ENCODE results near the gene ZNF431. TPM values are rescaled to one million over a fixed set of nuclear protein-coding genes. Genes with fewer than 3 reads are reported as not detected.

Gene ZNF431
- total and polyA plus RNA-seq, 4 donors: 0.29 to 6.6 (median 1.5) TPM

GRCh38 chr19:21151460-21151859 lies 9.6 kb downstream of the ZNF431 start:
- H3K27me3 ChIP-seq (ENCODE audit: control insufficient read depth in 4 of 4, insufficient read depth in 4 of 4, low read length in 3 of 4): no peaks in the 10 kb centered on the region
- DNase-seq (ENCODE audit: low spot score): no peak
- H3K36me3 ChIP-seq (ENCODE audit: control insufficient read depth in 4 of 4, insufficient read depth in 3 of 4, low read depth in 1 of 4, low read length in 3 of 4): peaks cover 0 to 5% (median 0%) of the 10 kb centered on the region in 4 donors
- TF ChIP-seq REST (IDR thresholded peaks at IDR 0.05): no peak
- no peak for TF ChIP-seq FOXA1 (IDR thresholded peaks at IDR 0.05)
- TF ChIP-seq TAF1 (conservative IDR thresholded peaks at IDR 0.05): no peak
- no peak for TF ChIP-seq FOXA2 (IDR thresholded peaks at IDR 0.05)
- TF ChIP-seq MAX (IDR thresholded peaks at IDR 0.05): no peak
- TF ChIP-seq EGR1 (IDR thresholded peaks at IDR 0.05; ENCODE audit: low read depth in 2 of 2): no peak
- TF ChIP-seq ZBTB33 (IDR thresholded peaks at IDR 0.05): no peak
- no peak overlapping the region for H3K4me3 ChIP-seq (ENCODE audit: low read depth in 1 of 3, low read length in 3 of 3)
- no peaks in the 10 kb centered on the region for H3K4me1 ChIP-seq (ENCODE audit: control insufficient read depth in 4 of 4, insufficient read depth in 4 of 4, low read length in 3 of 4)
- H3K9ac ChIP-seq (ENCODE audit: low read depth in 1 of 2, low read length in 2 of 2): no peak overlapping the region
- H3K27ac ChIP-seq (ENCODE audit: low read depth in 1 of 2, low read length in 2 of 2): no peak overlapping the region
- peaks cover 0 to 3% (median 3%) of the 10 kb centered on the region in 4 donors for H3K9me3 ChIP-seq (ENCODE audit: control insufficient read depth in 4 of 4, low read length in 3 of 4)
- WGBS: 97% methylated on average over 1 of the region's 1 CpG

DNA sequence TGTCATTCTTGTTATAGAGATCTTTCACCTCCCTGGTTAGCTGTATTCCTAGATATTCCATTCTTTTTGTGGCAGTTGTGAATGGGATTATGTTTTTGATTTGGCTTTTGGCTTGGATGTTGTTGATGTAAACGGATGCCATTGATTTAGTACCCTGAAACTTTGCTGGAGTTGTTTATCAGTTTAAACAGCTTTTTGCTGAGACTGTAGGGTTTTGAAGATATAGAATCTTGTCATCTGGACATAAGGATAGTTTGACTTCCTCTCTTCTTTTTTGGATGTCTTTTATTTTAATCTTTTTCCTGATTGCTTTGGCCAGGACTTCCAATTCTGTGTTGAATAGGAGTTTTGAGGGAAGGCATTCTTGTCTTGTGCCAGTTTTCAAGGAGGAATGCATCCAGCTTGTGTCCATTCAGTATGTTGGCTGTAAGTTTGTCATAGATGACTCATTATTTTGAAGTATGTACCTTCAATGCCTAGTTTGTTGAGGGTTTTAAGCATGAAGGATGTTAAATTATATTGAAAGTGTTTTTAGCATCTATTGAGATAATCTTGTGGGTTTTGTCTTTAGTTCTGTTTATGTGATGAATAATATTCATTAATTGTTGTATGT lies 16.8 kb downstream of the ZNF431 start:
- Histone ChIP-seq H3K27me3 (ENCODE audit: control insufficient read depth in 4 of 4, insufficient read depth in 4 of 4, low read length in 3 of 4) (no peaks in the 10 kb centered on the region), H3K9ac (ENCODE audit: low read depth in 1 of 2, low read length in 2 of 2) (no peak overlapping the region), H3K4me1 (ENCODE audit: control insufficient read depth in 4 of 4, insufficient read depth in 4 of 4, low read length in 3 of 4) (peaks cover 0 to 1% (median 0%) of the 10 kb centered on the region in 4 donors), H3K36me3 (ENCODE audit: control insufficient read depth in 4 of 4, insufficient read depth in 3 of 4, low read depth in 1 of 4, low read length in 3 of 4) (no peaks in the 10 kb centered on the region), H3K27ac (ENCODE audit: low read depth in 1 of 2, low read length in 2 of 2) (no peak overlapping the region), H3K4me3 (ENCODE audit: low read depth in 1 of 3, low read length in 3 of 3) (no peak overlapping the region), H3K9me3 (ENCODE audit: control insufficient read depth in 4 of 4, low read length in 3 of 4) (peaks cover 0 to 2% (median under 1%) of the 10 kb centered on the region in 4 donors)
- 92% methylated on average over 1 of the region's 1 CpG for WGBS
- no peak for DNase-seq (ENCODE audit: low spot score)
- TF ChIP-seq ZBTB33 (IDR thresholded peaks at IDR 0.05): no peak
- TF ChIP-seq HNF4G (IDR thresholded peaks at IDR 0.05): no peak
- no peak for TF ChIP-seq ATF3 (IDR thresholded peaks at IDR 0.05)
- no peak for TF ChIP-seq RAD21 (IDR thresholded peaks at IDR 0.05)
